Measurements from ENCODE around the gene TPI1.

Gene TPI1

DNA sequence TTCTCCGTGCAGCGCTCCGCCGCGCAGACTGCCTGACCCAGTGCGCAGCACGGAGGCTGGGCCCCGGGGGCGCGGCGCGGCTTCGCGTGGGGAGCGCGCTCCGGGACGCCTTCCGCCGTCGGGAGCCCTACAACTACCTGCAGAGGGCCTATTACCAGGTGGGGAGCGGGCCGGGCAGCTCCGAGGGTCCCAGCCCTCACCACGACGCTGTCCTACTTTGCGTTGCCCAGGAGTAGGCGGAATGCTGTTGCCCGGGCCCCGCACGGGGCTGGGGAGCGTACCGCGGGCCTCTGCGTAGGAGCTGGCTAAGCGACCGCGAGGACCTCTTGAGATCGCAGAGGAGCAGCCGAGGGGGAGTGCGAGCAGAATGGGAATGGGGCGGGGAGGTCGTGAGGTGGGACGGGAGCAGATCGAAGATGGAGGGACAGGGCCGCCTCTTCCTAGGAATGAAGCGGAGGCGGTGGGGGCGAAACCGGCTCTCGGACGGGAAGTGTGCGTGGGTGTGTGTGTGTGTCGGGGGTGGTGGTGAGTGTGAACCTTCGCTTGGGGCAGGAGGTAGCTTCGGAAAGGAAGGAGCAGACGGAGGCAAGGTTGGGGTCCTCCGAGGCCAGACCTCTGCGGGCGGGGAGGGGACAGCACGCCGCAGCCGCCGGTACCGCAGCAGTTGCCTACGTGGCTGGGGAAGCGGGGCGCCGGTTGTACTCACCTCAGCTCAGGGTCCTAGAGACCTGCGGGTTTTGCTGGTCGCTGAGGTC lies 38.4 kb upstream of the TPI1 start:
- no peak for DNase-seq (ENCODE audit: low spot score)

- DNase-seq (ENCODE audit: low spot score), result no peak
Observed at GRCh38 chr12:6829536-6830220, 37.7 kb upstream of the TPI1 start.

DNA sequence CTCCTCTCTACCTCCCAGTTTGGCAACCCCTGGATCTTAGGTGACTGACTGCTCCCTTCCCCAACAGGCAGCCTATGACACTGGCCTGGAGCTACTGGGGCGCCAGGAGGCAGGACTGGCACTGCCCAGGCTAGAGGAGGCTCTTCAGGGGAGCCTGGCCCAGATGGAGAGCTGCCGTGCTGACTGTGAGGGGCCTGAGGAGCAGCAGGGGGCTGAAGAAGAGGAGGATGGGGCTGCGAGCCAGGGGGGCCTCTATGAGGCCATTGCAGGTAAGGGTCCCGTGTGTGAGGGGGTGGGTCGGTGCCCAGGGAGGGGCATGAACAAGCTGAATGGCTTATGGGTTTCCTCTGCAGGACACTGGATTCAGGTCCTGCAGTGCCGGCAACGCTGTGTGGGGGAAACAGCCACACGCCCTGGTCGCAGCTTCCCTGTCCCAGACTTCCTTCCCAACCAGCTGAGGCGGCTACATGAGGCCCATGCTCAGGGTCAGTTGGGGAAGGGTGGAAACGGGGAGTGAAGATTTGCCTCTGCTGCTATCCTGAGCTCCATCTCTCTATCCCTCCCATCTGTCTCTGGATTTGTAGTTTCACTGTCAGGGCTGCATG lies 36.9 kb upstream of the TPI1 start:
- no peak for DNase-seq (ENCODE audit: low spot score)

DNA sequence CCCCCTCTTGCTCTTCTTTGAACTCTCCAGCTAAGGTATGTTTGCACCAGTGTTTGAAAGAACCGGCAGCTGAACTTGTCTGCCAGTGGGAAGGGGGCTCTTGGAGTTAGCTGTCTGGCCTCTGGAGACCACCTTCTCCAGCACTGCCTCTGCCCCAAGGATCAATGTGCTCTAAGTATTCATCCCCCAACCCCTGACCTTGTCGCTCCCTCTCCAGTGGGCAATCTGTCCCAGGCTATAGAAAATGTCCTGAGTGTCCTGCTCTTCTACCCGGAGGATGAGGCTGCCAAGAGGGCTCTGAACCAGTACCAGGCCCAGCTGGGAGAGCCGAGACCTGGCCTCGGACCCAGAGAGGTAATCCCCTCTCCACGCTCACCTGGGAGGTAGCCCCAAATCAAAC lies 36.3 kb upstream of the TPI1 start:
- DNase-seq (ENCODE audit: low spot score), result no peak

DNA sequence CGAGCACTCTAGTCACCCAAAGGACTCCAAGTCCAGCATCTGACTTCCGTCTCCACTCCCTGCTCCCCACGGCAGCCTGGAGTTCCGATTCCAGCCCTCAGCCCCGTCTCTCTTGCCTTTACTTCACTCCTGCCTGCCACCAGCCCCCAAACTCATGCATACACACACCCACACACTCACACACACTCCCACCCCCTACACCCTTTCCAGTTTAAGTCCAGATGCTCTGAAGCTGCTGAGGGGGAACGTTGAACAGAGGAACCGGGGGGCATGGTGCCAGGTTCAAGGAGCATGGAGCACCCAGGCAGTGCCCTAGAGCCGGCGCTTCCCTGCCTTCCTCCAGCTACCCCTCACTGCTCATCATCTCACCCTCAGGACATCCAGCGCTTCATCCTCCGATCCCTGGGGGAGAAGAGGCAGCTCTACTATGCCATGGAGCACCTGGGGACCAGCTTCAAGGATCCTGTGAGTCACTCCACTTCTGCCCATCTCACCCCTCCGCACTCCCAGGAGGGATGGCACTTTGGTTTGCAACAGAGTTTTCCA lies 35.8 kb upstream of the TPI1 start:
- DNase-seq (ENCODE audit: low spot score), result no peak

DNA sequence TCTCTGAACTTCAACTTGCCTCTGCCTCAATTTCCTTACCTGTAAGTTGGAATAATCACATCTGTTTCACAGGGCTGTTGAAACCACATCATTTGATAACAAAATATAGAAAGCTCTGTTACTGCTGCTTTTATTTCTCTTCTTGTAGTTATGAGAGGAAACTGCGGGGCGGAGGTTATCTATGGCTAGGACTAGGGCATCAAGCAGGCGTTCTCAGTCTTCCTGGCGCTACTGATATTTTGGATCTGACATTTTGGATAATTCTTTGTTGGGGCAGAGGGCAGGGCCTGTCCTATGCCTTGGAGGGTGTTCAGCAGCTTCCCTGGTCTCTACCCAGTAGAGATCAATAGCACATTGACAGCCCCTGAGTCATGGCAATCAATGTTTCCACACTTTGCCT lies 35.2 kb upstream of the TPI1 start:
- DNase-seq (ENCODE audit: low spot score), result no peak

- no peak for DNase-seq (ENCODE audit: low spot score)
Observed at GRCh38 chr12:6833189-6833890, 34.0 kb upstream of the TPI1 start.

DNA sequence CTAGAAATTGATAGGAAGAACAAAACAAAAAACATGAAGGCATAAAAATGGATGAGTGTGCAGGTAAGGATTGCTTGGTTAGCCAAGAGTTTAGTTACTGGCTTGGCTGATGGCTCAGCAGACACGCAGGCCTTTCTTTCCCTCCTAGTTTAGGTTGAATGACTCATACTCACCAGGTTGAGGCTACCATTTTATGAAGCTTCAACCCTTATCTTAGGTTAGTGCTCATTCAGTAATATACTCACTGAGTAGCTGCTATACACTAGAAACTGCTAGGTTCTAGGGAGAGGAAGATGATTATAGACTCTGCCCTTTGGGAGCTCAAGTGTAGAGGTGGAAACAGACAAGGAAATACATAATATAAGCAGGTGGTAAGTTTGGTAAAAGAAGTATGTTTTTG lies 33.1 kb upstream of the TPI1 start:
- no peak for DNase-seq (ENCODE audit: low spot score)

- DNase-seq (ENCODE audit: low spot score), result no peak
Observed at GRCh38 chr12:6834873-6835272, 32.5 kb upstream of the TPI1 start.

GRCh38 chr12:6836851-6837250 lies 30.5 kb upstream of the TPI1 start:
- no peak for DNase-seq (ENCODE audit: low spot score)

DNA sequence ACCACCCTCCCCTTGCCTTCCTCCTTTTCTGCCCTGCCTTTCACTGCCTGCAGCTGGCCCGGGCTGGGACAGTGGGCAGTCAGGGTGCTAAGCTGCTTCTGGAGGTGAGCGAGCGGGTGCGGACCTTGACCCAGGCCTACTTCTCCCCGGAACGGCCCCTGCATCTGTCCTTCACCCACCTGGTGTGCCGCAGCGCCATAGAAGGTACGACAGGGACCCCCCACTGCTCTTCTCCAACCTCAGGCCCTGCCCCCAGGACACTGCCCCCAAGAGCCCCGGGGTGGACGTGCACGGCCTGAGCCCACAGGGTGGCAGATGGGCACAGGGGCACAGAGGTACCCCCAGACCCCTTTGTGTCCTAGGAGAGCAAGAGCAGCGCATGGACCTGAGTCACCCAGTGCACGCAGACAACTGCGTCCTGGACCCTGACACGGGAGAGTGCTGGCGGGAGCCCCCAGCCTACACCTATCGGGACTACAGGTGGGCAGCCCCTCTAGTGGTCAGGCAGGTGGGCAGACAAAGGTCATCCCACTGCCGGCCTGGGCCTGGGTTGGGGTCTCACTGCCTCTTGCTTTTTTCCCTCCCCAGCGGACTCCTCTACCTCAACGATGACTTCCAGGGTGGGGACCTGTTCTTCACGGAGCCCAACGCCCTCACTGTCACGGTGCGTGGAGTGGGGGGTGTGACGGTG lies 29.8 kb upstream of the TPI1 start:
- no peak for DNase-seq (ENCODE audit: low spot score)

GRCh38 chr12:6838854-6839253 lies 28.5 kb upstream of the TPI1 start:
- DNase-seq (ENCODE audit: low spot score), result no peak

DNA sequence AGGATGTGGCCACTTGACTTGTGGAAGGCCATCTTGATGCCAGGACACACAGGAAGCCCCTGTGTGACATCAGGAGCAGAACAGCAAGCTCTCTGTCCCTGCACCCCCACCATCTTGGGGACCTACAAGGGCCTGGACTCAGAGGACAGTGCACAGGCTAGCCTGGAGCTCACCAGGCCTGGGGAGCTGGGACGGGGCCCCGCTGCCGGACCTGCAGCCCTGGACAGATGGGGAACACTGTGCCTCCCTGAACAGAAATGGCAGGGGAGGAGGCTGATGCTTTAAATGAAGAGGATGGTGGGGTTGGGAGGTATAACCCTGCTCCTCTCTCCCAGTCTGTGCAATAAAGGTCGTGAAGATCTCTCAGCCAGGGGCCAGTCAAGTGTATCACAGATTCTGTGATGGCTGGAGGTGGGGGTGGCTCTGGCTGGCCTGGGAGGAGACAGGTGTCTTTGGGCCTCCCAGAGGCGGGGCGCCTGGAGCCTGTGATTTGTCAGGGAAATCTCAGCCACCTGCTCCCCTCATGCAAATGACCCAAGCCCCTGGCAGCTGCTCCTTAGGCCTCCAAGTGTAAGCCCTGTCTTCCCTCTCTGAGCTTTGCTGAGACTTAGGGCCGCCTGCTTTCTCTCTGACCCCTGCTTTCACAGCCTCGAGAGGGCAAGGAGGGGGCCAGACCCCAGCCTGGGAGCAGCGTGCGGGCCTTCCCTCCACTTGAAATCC lies 27.7 kb upstream of the TPI1 start:
- no peak for DNase-seq (ENCODE audit: low spot score)

DNA sequence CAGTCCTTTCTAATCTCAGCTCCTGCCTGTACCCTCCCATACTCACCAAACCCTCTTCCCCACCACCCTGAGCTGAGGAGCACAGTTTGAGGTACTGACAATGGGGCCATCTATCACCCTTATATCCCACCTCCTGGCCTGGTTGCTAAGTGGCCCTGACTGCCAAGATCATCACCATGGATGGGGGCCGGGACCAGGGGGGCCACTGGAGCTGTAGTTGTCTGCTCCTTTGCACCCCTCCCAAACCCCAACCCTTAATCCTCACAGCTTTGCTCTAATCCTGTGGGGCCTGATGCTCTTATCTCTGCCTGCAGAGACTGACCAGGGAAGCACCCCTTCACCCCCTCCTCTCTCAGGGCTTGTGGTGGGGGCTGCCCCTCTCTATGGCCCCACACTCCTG lies 27.0 kb upstream of the TPI1 start:
- DNase-seq (ENCODE audit: low spot score), result no peak

DNA sequence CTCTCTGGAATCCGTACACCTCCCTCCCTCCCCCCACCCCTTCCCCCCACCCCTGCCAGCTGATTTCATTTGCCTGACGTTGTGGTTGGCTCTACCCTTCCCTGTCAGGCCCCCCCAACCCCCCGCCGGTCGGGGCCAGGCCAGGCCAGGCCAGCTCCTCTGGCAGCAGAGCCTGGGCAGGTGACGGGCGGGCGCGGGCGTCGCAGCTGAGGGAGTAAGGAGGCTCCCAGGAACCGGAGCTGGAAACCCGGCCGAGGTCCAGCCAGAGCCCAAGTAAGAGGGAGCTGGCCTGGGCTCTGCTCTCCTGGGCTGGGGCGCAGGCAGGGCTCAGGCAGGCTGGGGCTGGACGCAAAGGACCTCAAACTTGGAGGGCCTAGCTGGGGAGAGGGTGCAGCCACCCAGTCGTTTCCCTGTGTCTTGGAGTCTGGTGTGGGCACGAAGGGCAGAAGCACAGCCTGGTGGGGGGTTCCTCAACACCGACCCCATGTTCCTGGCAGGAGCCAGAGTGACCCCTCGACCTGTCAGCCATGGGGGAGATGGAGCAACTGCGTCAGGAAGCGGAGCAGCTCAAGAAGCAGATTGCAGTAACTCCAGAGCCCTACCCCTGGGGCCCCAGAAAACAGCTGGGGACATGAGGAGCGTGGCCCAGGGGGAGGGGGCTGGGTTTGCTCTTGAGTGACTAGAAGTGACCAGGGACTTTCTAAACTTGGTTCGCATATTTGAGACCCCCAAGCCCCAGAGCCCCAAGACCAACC lies 26.4 kb upstream of the TPI1 start, which contains the start of gene GNB3:
Gene GNB3, plus strand, starts transcription at position 165 of the 755 bp plus-strand sequence. Its CDS starts 363 bp downstream, at position 528.
- DNase-seq (ENCODE audit: low spot score), result no peak

- DNase-seq (ENCODE audit: low spot score), result no peak
Observed at GRCh38 chr12:6842075-6842474, 25.3 kb upstream of the TPI1 start.

- DNase-seq (ENCODE audit: low spot score), result no peak
Observed at GRCh38 chr12:6843118-6843902, 24.0 kb upstream of the TPI1 start.

DNA sequence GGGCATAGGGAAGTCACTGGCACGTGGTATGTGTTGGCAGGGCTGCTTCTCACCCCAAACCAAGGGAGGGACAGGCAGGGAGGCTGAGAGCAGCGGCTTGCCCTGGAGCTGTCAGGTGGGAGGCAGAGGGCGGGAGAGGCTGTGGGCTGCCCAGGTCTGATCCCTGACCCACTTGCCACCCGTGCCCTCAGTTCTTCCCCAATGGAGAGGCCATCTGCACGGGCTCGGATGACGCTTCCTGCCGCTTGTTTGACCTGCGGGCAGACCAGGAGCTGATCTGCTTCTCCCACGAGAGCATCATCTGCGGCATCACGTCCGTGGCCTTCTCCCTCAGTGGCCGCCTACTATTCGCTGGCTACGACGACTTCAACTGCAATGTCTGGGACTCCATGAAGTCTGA lies 21.9 kb upstream of the TPI1 start:
- no peak for DNase-seq (ENCODE audit: low spot score)

DNA sequence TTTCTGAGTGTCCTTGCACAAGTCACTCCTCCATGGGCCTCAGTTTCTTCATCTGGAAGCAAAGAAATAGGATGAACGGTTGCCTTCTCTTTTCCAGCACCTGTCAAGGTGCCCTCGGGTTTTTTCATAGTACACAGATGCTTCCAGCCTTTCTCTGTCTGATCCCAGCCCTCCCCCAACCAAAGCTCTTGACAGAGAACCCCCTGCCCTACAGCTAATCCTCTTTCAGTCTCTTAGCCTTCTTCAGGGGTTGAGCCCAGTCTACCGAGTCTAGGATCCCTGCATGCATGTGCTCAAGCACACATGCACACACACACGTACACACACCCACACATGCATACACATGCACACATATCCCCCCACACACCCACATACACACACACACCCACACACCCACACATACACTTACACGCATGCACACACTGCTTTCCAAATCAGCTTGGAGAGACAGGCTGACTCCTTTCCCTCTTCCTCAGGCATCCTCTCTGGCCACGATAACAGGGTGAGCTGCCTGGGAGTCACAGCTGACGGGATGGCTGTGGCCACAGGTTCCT lies 20.9 kb upstream of the TPI1 start:
- no peak for DNase-seq (ENCODE audit: low spot score)
